Thoracic aorta (tissue), 2 donors: ENCODE results near the gene ATRN. TPM values are rescaled to one million over a fixed set of nuclear protein-coding genes. Genes with fewer than 3 reads are reported as not detected.

ENCODE experiments used
- ATAC-seq: fragments of 150-250 bp; one replicate; pipeline ENCODE4 v1.8.0; 2017; ENCODE audit warnings: low read depth; ENCODE audit not compliant: insufficient number of reproducible peaks, low FRiP score
- DNase-seq: peaks from one replicate; pipeline ENCODE4 v3.0.0-alpha.2; 2020; ENCODE audit warnings: low spot score
- H3K27ac ChIP-seq, 2 donors: fragments of 200-600 bp; sonication (generic); 1 replicate in 1 of 2; 2 replicates in 1 of 2; pipeline ENCODE4 v1.5.1; 2016; ENCODE audit warnings: mild to moderate bottlenecking in 2 of 2, moderate library complexity in 2 of 2
- H3K27me3 ChIP-seq: fragments of 200-600 bp; sonication (generic); replicated peaks from 2 replicates; pipeline ENCODE4 v1.6.0; 2016; ENCODE audit warnings: mild to moderate bottlenecking; ENCODE audit not compliant: insufficient read depth
- H3K36me3 ChIP-seq: fragments of 200-600 bp; sonication (generic); one replicate; pipeline ENCODE4 v1.5.1; 2016
- H3K4me1 ChIP-seq, 2 donors: fragments of 200-600 bp; sonication (generic); 1 replicate in 1 of 2; 2 replicates in 1 of 2; pipeline versions ENCODE4 v1.5.1 to v1.6.0; 2016; ENCODE audit warnings: low read depth in 2 of 2, mild to moderate bottlenecking in 1 of 2; ENCODE audit not compliant: control insufficient read depth in 1 of 2
- H3K4me3 ChIP-seq: fragments of 200-600 bp; sonication (generic); 2 replicates; pipeline ENCODE4 v1.5.1; 2016; ENCODE audit warnings: mild to moderate bottlenecking
- H3K9me3 ChIP-seq: fragments of 200-600 bp; sonication (generic); 2 replicates; pipeline ENCODE4 v1.5.1; 2016
- CTCF ChIP-seq: fragments of 200-600 bp; sonication (generic); IDR thresholded peaks from one replicate; pipeline ENCODE4 v1.5.1; 2019; ENCODE audit warnings: antibody characterized with exemption
- total RNA-seq, 2 donors: library from RNA; depleted of rRNA; stranded (reverse); fragments of >200 nt; gene quantifications; one replicate each; pipeline versions ENCODE4 v1.1.0 to v1.2.3, GENCODE V29; 2016

ATRN gene
- total RNA-seq, 2 donors from 2014 or later, result 25.0 to 32.9 TPM

- H3K4me3 ChIP-seq, result no peak overlapping the region
- DNase-seq, result no peak
Observed at GRCh38 chr20:3678856-3679720, 208.3 kb downstream of the ATRN start.

GRCh38 chr20:3679749-3680700 lies 209.2 kb downstream of the ATRN start:
- Histone ChIP-seq H3K4me1 (peaks cover 20 to 47% of the 10 kb centered on the region in 2 donors), H3K27me3 (no peaks in the 10 kb centered on the region), H3K4me3 (peak overlapping the region; percentile 76), H3K27ac (peak overlapping the region; percentile 94 to 96), H3K9me3 (no peaks in the 10 kb centered on the region), H3K36me3 (peaks cover 6% of the 10 kb centered on the region)
- no peak for ATAC-seq
- no peak for TF ChIP-seq CTCF
- DNase-seq, result peak; percentile 58

More at GRCh38 chr20:3678856-3679720, 208.3 kb downstream of the ATRN start:
- H3K36me3 ChIP-seq, result peaks cover 14% of the 10 kb centered on the region
- peak overlapping the region; percentile 94 to 96 for H3K27ac ChIP-seq
- H3K27me3 ChIP-seq, result no peaks in the 10 kb centered on the region
- TF ChIP-seq CTCF, result no peak
- ATAC-seq, result no peak
- peaks cover 20 to 47% of the 10 kb centered on the region in 2 donors for H3K4me1 ChIP-seq
- H3K9me3 ChIP-seq, result no peaks in the 10 kb centered on the region

DNA sequence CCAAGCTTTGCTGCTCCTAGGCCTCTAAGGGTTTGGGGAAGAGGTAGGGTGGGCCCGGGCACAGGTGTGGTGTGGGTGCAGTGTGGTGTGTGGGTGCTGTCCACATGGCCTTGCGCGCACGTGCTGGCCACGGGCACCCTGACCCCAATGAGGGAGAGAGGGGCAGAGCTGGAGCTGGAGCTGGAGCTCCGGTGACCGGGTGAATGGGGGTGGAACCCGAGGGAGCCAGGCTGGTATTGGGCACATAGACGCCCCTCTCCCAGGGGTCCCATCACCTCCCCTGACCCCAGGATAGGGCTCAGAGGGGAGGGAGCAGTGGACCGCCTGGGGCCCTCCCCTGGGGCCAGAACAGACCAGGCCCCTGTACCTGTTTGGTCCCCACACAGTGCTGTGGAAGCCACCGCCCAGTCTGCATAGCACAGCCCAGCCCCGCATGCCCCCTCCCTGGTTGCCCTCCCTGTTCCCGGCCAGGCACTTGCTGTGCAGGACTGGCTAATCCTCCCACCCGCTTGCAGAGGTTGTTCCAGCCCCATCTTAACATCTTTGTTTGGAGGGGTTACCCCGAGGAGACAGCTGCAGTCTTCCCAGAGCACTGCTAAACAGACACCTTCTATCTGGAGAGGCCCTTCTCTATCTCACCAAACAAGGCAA lies 210.0 kb downstream of the ATRN start:
- H3K9me3 ChIP-seq, result no peaks in the 10 kb centered on the region
- H3K27me3 ChIP-seq, result no peaks in the 10 kb centered on the region
- H3K27ac ChIP-seq, result peak overlapping the region; percentile 94 to 96
- H3K4me1 ChIP-seq, result peaks cover 20 to 47% of the 10 kb centered on the region in 2 donors
- peaks cover 3% of the 10 kb centered on the region for H3K36me3 ChIP-seq
- TF ChIP-seq CTCF, result no peak
- no peak for ATAC-seq
- peak overlapping the region; percentile 76 for H3K4me3 ChIP-seq
- no peak for DNase-seq

DNA sequence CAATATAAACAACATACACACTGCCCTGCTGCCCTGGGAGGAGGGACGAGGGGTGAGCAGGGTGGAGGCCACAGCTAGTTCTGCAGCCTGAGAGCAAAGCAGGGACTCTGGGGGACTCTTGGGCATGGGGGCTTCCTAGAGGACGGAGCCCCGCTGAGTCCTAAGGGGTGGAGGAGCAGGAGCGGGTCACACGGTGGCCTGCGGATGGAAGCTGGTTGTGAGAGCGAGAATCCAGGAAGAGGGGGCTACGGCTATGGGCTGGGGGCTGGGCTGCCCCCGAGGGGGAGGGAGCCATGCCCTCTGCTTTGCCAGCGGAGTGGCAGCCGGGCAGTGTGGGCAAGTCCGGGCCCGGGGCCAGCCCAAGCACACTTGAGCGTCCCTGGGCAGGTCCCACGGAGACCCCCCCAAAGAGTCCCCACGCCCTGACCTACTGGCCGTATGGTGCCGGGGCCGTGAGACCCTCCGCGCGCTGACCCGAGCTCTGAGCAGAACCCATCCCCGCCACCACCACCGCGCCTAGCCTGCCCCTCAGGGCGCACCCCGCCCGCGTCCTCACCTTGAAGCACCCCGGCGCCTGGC lies 210.6 kb downstream of the ATRN start:
- no peak for TF ChIP-seq CTCF
- Histone ChIP-seq H3K9me3 (no peaks in the 10 kb centered on the region), H3K27me3 (no peaks in the 10 kb centered on the region), H3K36me3 (no peaks in the 10 kb centered on the region), H3K4me1 (peaks cover 22 to 50% of the 10 kb centered on the region in 2 donors), H3K4me3 (peak overlapping the region; percentile 76), H3K27ac (peak overlapping the region; percentile 94 to 96)
- DNase-seq (no peak), ATAC-seq (no peak)
